Common myeloid progenitor, CD34-positive (primary cell): ENCODE measurements around the gene SVOP.
"Not testable (repeated sequence)": the region's sequence is repeated elsewhere in the genome, so short reads cannot be mapped to it uniquely, and the experiment has no call there.

Source experiments
- CTCF ChIA-PET: fragments of 350-600 bp; sonication (Branson Sonifier 250); formaldehyde crosslinking; loops from one replicate; lab custom pipeline; 2021; ENCODE audit warnings: antibody characterized with exemption; lab: Charles Lee
- POLR2A ChIA-PET: fragments of 350-600 bp; sonication (Branson Sonifier 250); formaldehyde crosslinking; loops from one replicate; lab custom pipeline; 2021; ENCODE audit warnings: antibody characterized with exemption; lab: Charles Lee
- DNase-seq, 3 donors: peaks; one replicate each; pipeline versions ENCODE4 v3.0.0 to v3.0.0-alpha.2; 2013
- H3K27ac ChIP-seq, 2 experiments: 1 replicate in 1 of 2; 2 replicates in 1 of 2; pipeline ENCODE4 v1.7.0; 2013; ENCODE audit warnings: inconsistent platforms in 2 of 2, low read length in 2 of 2, mild to moderate bottlenecking in 2 of 2, low read depth in 1 of 2, moderate library complexity in 1 of 2; ENCODE audit not compliant: severe bottlenecking in 2 of 2, insufficient read depth in 1 of 2, poor library complexity in 1 of 2
- H3K27me3 ChIP-seq, 5 experiments: replicated peaks in 2 of 5; 1 replicate in 3 of 5; 2 replicates in 2 of 5; pipeline versions ENCODE4 v1.6.1 to v1.7.0; 2013; ENCODE audit warnings: low read length in 4 of 5, mild to moderate bottlenecking in 2 of 5, moderate library complexity in 2 of 5, inconsistent platforms in 1 of 5; ENCODE audit not compliant: insufficient read depth in 5 of 5, control insufficient read depth in 4 of 5
- H3K36me3 ChIP-seq, 4 experiments: 1 replicate in 2 of 4; 2 replicates in 2 of 4; pipeline versions ENCODE4 v1.6.1 to v1.7.0; 2013; ENCODE audit warnings: low read length in 3 of 4, control low read depth in 1 of 4, mild to moderate bottlenecking in 1 of 4; ENCODE audit not compliant: control insufficient read depth in 4 of 4, insufficient read depth in 4 of 4
- H3K4me1 ChIP-seq, 4 experiments: 1 replicate in 3 of 4; 2 replicates in 1 of 4; pipeline versions ENCODE4 v1.6.1 to v1.7.1; 2013; ENCODE audit warnings: low read length in 3 of 4, mild to moderate bottlenecking in 3 of 4, control low read depth in 1 of 4, inconsistent platforms in 1 of 4, moderate library complexity in 1 of 4; ENCODE audit not compliant: control insufficient read depth in 4 of 4, insufficient read depth in 4 of 4; ENCODE audit errors: control extremely low read depth in 1 of 4
- H3K4me3 ChIP-seq, 7 experiments: 1 replicate in 4 of 7; 2 replicates in 3 of 7; pipeline versions ENCODE4 v1.5.1 to v1.7.0; 2013; ENCODE audit warnings: mild to moderate bottlenecking in 7 of 7, low read length in 6 of 7, moderate library complexity in 6 of 7, inconsistent platforms in 2 of 7, low read depth in 2 of 7, control low read depth in 1 of 7; ENCODE audit not compliant: insufficient read depth in 4 of 7, control insufficient read depth in 1 of 7; ENCODE audit errors: extremely low read depth in 1 of 7
- H3K9me3 ChIP-seq, 5 experiments: 1 replicate in 4 of 5; 2 replicates in 1 of 5; pipeline versions ENCODE4 v1.6.1 to v1.7.1; 2013; ENCODE audit warnings: low read length in 4 of 5, mild to moderate bottlenecking in 2 of 5, inconsistent platforms in 1 of 5, low read depth in 1 of 5, moderate library complexity in 1 of 5; ENCODE audit not compliant: control insufficient read depth in 4 of 5, insufficient read depth in 2 of 5; ENCODE audit errors: control extremely low read depth in 1 of 5
- WGBS: methylation state at CpG from one replicate; pipeline ENCODE4 v1.1.5; 2013; ENCODE audit not compliant: insufficient coverage; 5-methylcytosine and 5-hydroxymethylcytosine counted together

SVOP gene

DNA sequence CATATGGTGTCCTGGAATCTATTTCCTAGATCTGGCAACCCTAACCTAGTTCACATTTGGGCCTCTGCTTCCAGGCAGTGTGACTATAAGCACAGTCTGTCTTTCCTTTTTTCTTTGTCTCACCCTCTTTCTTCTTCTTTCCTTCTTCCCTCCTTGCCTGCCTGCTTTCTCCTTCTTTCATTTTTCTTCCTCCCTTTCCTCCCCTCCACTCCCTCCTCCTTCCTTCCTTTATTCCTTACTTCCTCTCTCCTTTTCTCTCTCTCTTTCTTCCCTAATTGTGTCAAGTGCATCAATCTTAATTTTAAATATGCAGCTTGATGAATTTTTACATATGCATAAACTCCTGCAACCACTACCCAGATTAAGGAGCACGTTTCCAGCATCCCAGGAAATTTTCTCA is 145.6 kb downstream of the SVOP start:
- ChIA-PET CTCF (interaction anchor here (0.6 to 1.9 kb wide), 5 partner anchors 8 to 243 kb away, joined by 3 to 6 read pairs (median 3); no protein-coding TSS in a partner anchor), POLR2A (interaction anchor here (0.7 kb wide), 2 partner anchors 17 to 202 kb away, joined by 3 read pairs; no protein-coding TSS in a partner anchor)
- H3K9me3 ChIP-seq: no peaks in the 10 kb centered on the region
- no peak overlapping the region for H3K27ac ChIP-seq
- no CpG with 5 or more reads among the region's 1 CpG for WGBS
- H3K27me3 ChIP-seq: no peaks in the 10 kb centered on the region
- H3K36me3 ChIP-seq: no peaks in the 10 kb centered on the region
- peaks cover 0 to 19% (median 0%) of the 10 kb centered on the region in 4 experiments for H3K4me1 ChIP-seq
- DNase-seq: no peak
- H3K4me3 ChIP-seq: no peak overlapping the region

DNA sequence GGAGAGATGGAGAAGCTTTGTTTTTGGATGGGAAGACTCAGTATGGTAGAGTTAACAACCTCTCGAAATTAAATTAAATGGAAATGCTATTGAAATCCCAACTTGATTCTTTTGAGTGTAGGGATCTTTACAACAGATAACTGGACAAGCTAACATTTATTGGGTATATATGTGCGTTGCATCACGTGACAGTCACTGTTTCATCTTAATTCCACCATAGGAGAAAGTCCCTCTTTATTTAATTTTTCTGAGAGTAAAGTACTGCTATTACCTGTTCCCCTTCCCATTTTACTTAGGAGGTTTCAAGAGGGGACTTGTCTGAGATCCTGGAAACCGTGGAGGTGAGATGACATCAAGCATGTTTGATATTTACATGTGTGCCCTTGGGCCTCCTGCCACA is 152.1 kb downstream of the SVOP start:
- no peak overlapping the region for H3K4me3 ChIP-seq
- H3K27ac ChIP-seq: no peak overlapping the region
- POLR2A ChIA-PET: no interaction called here
- H3K36me3 ChIP-seq: no peaks in the 10 kb centered on the region
- DNase-seq: no peak
- H3K4me1 ChIP-seq: peaks cover 0 to 8% (median 0%) of the 10 kb centered on the region in 4 experiments
- no CpG with 5 or more reads among the region's 4 CpGs for WGBS
- no peaks in the 10 kb centered on the region for H3K27me3 ChIP-seq
- CTCF ChIA-PET: interaction anchor here (0.8 to 1.7 kb wide), 6 partner anchors 10 to 85 kb away, joined by 3 to 5 read pairs (median 3); no protein-coding TSS in a partner anchor
- no peaks in the 10 kb centered on the region for H3K9me3 ChIP-seq

DNA sequence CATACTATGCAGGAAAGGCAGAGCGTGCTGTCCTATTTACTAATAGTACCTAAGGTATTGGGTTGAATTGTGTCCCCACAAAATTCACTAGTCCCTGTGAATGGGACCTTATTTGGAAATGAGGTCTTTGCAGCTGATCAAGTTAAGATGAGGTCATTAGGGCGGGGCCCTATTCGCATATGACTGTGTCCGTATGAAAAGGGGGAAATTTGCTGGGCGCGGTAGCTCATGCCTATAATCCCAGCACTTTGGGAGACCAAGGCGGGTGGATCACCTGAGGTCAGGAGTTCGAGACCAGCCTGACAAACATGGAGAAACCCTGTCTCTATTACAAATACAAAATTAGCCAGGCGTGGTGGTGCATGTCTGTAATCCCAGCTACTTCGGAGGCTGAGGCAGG is 154.8 kb downstream of the SVOP start:
- CTCF ChIA-PET: interaction anchor here (0.7 kb wide), 1 partner anchor 18 kb away, joined by 3 read pairs; no protein-coding TSS in a partner anchor
- H3K27me3 ChIP-seq, H3K27ac ChIP-seq, H3K36me3 ChIP-seq, H3K4me3 ChIP-seq, H3K9me3 ChIP-seq, POLR2A ChIA-PET, DNase-seq: not testable (repeated sequence)
- WGBS: 100% methylated on average over 3 of the region's 10 CpGs
- peaks cover 0 to 17% (median 6%) of the 10 kb centered on the region in 4 experiments for H3K4me1 ChIP-seq

DNA sequence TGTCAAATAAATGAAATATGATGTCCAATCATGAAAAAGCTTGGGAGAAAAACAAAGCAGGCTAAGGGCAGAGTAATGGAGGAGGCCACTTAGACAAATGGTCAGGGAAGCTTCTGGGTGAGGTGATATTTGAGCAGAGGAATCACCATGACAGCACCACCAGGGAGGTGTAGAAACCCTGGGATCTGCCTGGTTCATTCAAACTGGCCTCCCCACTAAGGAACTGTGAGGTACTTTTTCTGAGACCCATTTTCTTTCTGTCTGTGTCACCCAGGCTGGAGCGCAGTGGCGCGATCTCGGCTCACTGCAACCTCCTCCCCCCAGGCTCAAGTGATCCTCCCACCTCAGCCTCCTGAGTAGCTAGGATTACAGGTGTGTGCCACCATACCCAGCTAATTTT is 155.7 kb downstream of the SVOP start:
- Histone ChIP-seq H3K27ac (no peak overlapping the region), H3K4me3 (no peak overlapping the region), H3K4me1 (peaks cover 2 to 26% (median 9%) of the 10 kb centered on the region in 4 experiments), H3K27me3 (no peaks in the 10 kb centered on the region), H3K9me3 (no peaks in the 10 kb centered on the region), H3K36me3 (no peaks in the 10 kb centered on the region)
- ChIA-PET CTCF (interaction anchor here (0.7 kb wide), 1 partner anchor 19 kb away, joined by 3 read pairs; no protein-coding TSS in a partner anchor), POLR2A (no interaction called here)
- WGBS: 100% methylated on average over 4 of the region's 4 CpGs
- DNase-seq: no peak

DNA sequence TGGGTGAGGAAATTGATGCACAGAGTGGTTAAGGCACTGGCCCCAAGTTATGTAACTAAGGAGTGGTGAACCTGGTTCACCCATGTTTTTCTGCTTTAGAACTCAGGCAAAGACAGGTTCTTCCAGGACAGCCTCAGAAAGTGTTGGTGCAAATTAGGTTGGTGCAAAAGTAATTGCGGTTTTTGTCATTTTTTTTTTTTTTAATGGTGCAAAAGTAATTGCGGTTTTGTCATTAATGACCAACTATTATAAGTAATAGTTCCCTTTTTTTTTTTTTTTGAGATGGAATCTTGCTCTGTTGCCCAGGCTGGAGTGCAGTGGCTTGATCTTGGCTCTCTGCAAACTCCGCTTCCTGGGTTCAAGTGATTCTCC is 158.3 kb downstream of the SVOP start:
- peaks cover 11 to 44% (median 25%) of the 10 kb centered on the region in 4 experiments for H3K4me1 ChIP-seq
- no CpG with 5 or more reads among the region's 3 CpGs for WGBS
- no peaks in the 10 kb centered on the region for H3K36me3 ChIP-seq
- H3K9me3 ChIP-seq: no peaks in the 10 kb centered on the region
- no peak overlapping the region for H3K4me3 ChIP-seq
- H3K27me3 ChIP-seq: peaks cover 0 to 2% (median 0%) of the 10 kb centered on the region in 5 experiments
- POLR2A ChIA-PET: no interaction called here
- no peak for DNase-seq
- no peak overlapping the region for H3K27ac ChIP-seq
- CTCF ChIA-PET: interaction anchor here (1.4 kb wide), 1 partner anchor 15 kb away, joined by 4 read pairs; no protein-coding TSS in a partner anchor

DNA sequence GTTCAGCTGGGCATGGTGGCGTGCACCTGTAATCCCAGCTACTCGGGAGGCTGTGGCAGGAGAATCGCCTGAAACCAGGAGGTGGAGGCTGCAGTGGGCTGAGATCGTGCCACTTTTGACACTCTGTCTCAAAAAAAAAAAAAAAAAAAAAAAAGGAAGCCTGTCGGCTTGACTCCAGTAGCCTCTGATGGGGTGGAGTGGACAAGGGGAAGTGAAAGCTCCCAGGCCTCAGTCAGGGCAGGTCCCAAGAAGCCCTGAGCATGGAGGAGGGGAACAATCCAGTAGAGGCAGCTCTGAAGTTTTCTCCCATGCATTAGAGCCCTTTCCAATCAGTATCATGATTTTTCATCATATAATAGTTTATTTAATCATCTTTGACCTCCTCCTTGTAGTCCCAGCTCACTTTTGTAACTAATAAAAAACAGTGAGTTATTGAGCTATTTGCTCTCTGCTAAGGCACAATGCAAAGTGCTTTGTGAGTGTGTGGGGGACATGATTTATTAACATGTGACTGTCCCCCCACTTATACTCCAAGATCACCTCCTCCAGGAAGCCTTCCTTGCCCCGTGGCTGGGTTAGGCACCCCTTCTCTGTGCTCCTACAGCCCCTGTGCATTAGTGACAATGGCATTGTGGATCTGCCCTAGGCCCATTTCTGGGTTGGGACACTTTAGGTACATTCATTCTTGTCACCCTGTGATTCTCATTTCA is 158.8 kb downstream of the SVOP start:
- H3K9me3 ChIP-seq: no peaks in the 10 kb centered on the region
- ChIA-PET POLR2A (no interaction called here), CTCF (interaction anchor here (0.6 to 1.4 kb wide), 6 partner anchors 10 to 89 kb away, joined by 3 to 4 read pairs (median 3); no protein-coding TSS in a partner anchor)
- H3K27me3 ChIP-seq: peaks cover 0 to 2% (median 0%) of the 10 kb centered on the region in 5 experiments
- DNase-seq: peak; percentile 68 to 86 (median 86)
- H3K4me1 ChIP-seq: peaks cover 11 to 45% (median 26%) of the 10 kb centered on the region in 4 experiments
- no peaks in the 10 kb centered on the region for H3K36me3 ChIP-seq
- no peak overlapping the region for H3K27ac ChIP-seq
- 67% methylated on average over 5 of the region's 6 CpGs for WGBS
- H3K4me3 ChIP-seq: no peak overlapping the region

DNA sequence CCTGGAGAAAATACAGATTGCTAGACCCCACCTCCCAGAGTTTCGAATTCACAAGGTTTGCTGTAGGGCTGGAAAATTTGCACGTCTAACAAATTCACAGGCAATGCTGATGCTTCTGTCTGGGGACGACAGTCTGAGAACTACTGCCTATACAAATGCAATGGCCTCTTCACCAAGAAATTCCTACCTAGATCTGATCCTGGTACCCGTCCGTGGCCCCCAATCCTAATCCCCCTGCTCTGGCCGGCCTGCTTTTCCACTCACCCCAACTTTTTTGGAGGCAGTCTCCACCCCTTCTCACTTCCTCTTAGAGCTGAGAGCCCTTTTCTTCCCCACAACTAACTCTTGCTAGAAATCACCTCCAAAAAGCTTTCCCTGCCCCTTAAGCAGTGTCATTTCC is 160.4 kb downstream of the SVOP start:
- POLR2A ChIA-PET: no interaction called here
- no peak for DNase-seq
- H3K27ac ChIP-seq: no peak overlapping the region
- H3K36me3 ChIP-seq: no peaks in the 10 kb centered on the region
- peaks cover 13 to 58% (median 42%) of the 10 kb centered on the region in 4 experiments for H3K4me1 ChIP-seq
- H3K4me3 ChIP-seq: no peak overlapping the region
- H3K27me3 ChIP-seq: peaks cover 0 to 2% (median 0%) of the 10 kb centered on the region in 5 experiments
- H3K9me3 ChIP-seq: no peaks in the 10 kb centered on the region
- CTCF ChIA-PET: interaction anchor here (0.6 to 1.0 kb wide), 3 partner anchors 14 to 235 kb away, joined by 3 read pairs; no protein-coding TSS in a partner anchor
- 41% methylated on average over 6 of the region's 6 CpGs for WGBS
